ENCODE measurements around the gene ATP5ME.
"Not testable (repeated sequence)": the region's sequence is repeated elsewhere in the genome, so short reads cannot be mapped to it uniquely, and the experiment has no call there.

The ATP5ME gene

DNA sequence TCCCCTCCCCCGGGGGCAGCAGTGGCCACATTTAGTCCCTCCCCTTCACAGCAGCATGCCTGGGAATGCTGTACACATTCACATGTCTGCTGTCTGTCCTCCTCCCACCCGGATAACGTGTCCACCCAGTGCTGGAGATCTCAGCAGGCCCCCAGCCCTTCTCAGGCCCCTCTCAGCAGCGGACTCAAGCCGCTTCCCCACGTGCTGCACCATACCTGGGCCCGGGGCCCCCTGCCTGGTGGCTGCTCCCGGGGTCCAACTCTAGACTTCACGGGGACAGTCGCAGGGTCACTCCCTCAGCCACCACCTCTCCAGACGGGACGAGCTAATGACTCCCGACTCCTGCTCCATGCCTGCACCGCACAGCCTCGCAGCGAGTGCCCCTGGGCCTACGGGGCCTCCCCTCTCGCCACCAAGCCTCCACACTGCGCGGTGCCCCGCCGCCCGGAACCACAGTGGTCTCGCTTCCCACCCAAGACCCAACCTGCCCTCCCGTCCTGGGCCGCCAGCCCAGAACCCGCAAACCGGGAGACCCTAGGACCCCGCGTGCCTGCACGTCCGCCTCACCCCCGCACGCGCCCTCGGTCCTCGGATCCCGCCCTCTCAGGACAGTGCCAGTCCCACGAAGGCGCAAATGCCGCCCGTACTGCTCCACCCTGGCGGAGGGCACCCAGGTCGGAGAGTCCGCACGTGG lies 30.3 kb upstream of the ATP5ME start:
- DNase-seq = no peak

DNA sequence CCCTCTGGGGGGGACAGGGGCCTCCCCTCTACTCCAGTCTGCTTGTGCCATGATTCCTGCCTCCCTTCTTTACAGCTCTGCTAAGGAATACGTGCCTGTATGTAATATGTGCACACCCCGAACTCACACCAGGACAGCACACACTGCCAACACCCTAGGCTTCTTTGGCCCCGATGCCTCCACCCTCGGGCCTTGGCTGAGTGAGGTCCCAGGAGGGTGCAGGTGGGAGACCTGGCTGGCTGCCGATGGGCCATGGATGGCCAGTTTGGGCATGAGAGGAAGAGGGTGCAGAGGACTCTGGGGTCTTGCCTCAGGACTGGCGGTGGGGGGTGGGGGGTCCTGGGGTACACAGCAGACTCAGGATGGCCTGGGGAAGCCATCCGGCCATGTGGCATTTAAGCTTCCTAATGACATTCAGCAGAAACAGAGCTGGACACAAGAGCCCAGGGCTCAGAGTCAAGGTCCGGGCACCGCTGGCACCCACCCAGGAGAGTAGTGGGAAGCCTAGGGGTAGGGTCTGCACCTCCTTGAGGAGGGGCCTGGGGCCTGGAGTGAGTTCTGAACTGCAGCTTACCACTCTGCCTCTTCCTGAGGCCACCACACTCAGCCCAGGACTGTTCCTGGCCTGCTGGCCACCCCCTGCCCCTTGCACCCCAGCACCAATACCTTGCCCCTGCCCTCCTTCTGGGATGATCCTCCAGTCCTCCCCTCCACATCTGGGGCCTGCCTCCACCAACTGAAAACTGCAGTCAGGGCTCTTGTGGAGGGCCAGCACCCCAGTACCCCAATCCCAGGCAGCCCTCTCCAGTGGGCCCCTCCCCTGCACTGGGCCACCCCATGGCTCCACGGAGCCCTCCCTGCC lies 29.5 kb upstream of the ATP5ME start:
- no peak for DNase-seq

DNA sequence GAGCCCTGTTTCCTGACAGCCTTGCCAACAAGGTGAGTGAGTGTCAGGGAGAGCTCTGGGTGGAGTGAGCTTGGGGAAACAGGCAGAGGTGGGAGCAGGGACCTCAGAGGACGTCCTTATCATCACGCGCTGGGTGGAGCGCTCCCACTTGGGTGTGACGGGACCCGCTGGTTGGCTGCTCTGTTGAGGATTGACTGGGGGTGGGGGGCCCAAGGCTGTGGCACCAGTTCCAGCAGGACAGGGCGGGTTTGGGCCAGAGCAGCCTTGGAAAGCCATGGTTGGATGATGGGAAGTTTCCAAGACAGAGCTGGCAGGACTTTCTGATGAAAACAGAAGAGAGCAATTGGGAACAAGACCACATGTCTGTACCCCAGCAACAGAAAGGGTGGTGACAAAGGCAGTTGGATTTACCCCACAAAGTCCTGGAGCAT lies 28.6 kb upstream of the ATP5ME start:
- DNase-seq = no peak

DNA sequence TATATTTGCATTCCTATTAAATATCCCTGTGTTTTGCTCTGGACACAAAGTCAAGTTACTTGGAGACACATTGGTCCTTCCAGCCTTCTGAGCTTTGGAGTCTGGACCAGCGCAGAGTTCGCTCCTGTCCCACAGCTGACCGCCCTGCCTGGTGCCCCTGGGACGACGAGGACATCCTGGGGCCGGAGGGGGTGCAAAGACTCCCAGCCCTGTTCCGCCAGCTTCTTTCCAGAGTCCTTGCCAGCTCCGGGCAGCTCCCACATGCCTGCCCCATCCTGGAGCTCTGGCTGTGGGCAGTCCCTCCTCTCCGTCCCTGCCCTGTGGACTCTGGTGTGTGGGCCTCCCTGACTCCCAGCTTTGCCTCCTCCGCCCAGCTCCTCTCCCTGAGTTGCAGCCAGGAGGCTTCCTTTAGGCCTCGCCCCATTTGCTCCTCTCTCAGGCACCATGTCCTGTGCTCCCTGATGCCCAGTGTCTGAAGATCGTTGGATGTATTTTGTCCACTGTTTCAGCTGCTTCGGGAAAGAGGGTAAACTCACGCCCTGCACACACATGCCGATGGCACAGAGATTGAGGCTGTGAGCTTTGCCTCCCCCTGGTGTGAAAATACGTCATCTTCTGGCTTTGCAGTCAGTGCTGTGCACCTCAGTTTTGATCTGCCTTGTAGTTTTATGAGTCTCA lies 26.6 kb upstream of the ATP5ME start:
- no peak for DNase-seq

DNA sequence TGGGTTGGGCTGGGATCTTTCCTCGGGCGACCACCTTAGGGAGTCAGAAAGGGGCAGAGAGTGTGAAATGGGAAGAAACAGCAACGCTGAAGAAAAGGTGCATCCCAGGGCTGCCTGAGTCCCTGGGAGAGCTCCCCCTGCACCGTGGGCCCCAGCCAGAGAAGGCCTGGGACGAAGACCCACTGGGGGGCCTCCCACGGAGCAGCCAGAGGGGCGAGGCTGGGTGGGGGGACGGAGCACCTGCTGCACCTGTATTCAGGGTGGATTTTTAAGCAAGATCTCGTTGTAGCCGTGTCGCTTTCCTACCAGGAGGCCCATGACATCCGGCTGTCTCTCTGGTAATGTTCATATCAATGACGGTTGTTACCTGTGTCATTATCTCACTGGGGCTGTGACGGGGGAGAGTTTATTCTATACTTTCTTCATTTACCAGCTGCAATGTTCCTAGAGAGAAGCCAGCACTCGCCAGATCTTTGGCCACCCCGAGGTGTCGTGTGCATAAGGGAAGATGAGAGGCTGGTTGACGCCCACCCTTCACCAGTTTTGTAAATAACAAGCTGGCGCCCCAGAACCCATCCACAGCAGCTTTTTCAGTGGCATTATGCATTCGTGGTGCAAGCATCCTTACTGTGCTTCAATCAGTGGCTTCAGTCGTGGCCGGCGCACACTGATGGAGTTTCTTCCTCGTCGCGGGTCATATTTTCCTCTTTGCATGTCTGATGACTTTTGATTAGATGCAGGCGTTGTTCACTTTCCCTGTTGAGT lies 25.9 kb upstream of the ATP5ME start:
- DNase-seq = no peak

DNA sequence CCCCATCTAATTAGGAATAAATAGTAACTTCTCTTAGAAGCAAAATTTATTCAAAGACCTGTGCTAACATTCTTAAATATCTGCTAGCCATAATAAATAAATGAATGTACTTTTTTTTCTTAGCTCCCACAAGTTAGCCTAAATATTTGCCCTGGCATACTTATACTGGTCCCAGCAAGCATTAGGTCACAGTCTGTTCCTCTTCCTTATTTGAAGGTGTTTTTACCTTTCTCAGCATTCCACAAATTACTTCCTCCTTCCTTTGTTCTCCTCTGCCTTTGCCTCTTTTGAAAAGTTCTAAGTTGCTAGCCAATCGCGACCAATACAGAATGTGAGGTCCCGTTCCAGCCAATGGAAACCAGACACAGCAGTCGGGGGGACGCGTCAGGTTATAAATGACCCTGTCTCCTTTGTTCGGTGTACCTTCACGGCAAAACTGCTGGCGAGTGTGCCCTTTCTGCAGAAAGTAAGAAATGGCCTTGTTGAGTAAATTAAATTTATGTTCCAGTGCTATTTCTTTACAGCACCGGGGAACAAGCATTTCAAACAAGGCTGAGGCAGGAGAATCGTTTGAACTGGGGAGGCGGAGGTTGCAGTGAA lies 20.4 kb upstream of the ATP5ME start:
- DNase-seq = not testable (repeated sequence)

DNA sequence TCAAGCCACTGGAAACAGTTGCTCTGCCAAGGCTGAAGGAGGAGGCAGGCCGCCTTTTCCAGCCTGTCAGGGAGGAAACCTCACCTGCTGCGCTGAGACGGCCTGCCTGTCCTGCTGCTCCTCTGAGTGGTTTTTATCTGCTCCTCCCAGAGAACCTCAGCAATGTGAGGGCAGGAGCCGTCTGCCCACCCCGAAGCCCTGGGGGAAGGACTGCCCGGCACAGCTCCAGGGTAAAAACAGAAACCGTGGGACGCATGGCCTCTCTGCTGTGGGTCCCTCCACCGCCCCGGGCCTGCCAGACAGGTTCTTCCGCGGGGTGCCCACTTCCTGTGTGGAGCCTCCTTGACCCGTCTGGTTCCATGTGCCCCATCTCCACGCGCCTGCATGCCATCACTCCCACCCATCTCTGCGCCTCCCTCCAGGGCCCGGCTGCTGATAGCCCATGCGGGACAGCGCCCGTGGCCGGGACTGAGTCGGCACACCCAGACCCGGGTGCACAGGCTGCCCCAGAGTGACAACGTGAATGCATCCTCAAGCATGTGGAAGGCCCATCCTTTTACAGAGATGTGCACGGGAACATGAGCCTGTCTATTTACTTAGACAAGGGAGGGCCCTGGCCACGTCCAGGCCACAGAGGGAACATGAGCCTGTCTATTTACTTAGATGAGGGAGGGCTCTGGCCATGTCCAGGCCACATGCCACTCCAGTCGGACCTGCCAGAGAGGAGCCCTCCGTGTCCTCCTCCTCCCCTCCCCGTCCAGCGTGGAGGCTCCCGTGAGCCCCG lies 18.9 kb upstream of the ATP5ME start:
- no peak for DNase-seq

DNA sequence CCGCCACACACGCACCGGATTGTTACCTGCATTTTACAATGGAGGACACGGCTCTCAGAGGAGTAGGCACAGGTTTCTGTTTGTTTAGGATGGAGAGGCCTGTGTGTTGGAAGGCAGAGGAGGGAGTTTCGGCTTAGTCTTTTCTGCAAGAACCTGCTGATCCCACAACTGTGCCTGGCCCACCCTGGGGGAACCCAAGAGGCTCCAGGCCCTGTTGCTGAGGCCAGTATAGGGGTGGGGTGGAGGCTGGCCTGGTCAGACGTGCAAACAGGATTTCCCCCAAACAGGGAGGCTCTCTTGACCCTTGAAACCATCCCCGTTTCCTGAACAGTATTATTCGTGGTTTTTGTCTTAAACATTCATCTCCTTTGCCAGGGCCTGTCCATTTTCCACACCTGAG lies 15.6 kb upstream of the ATP5ME start:
- no peak for DNase-seq

DNA sequence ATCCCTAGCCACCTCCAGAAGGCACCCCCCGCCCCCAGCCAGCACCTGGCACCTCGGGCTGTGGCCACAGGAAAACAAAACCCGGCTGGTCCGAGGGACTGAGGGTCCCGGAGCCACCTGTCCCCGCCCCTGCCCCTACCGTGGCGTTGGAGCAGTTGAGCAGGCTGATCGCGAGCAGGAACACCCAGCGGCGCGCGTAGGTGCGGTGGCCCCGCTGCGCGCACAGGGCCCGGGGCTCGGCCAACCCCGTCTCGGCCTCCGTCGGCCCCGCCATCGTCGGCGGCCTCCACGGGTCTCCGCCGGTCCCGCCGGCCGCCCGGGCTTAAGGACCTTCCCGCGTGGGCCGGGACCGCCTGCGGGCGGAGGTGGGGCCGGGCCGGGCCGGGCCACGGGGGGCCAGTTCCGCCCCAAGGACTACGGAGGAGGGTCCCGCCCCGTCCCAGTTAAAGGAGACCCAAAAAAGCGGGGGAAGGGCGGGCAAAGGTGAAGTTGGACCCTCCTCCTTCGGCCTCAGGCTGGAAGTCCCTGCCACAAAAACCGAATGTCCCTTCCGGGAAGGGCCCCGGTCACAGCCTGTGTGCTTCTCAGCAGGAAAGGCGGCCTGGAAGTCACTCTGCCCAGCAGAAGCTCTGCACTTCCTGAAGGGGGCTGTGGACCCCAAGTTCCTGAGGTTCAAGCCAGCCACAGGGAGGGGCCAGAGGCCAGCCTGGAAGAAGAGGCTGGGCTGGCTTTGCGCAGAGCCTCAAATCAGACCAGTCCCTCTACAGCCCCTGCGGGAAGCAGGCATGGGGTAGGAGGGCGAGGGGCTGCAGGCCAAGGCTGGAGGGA lies 15.0 kb upstream of the ATP5ME start, which contains the start of gene SLC49A3:
TSS of gene SLC49A3 (minus strand) at position 298 of the 828 bp plus-strand sequence. CDS start at position 274, 24 bp downstream.
- DNase-seq = no peak

DNA sequence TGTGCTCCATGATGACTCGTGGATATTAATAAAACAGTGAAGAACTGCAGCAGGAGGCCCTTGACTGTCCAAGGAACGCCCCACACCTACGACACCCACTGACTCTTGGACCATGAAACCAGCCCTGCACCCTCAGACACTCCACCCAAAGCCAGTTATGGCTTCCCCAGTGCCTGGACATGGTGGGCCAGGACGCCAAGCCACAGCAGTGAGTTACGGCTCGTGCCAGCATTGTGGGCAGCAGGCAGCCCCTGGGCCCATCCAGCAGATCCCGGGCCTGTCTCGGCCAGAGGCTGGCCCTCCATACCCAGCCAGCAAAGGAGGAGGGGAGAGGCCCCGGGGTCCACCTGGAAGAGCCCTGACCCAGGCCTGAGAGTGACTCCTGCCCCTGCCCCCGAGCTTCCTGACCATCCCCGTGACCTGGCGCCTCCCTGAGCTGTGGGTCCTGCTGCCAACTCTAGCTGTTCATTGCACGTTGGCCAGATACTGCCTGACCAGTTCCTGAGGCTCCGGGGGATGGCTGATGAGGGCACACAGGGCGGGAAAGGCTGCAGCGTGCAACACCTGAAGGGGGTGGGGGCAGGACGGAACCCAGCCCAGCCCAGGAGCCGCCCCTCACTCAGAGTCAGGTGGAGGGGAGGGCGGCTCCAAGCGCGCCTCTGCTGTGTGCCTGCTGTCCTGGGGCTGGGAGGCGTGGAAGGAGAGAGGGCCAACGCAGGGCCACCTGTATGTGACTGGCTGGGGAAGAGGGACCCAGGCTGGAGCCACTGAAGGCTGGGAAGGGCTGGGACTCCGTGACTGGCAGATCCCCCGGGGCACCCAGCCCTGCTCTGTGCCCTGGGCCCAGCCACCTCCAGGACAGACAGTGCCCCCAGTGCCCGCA lies 14.1 kb upstream of the ATP5ME start:
- DNase-seq = no peak

DNA sequence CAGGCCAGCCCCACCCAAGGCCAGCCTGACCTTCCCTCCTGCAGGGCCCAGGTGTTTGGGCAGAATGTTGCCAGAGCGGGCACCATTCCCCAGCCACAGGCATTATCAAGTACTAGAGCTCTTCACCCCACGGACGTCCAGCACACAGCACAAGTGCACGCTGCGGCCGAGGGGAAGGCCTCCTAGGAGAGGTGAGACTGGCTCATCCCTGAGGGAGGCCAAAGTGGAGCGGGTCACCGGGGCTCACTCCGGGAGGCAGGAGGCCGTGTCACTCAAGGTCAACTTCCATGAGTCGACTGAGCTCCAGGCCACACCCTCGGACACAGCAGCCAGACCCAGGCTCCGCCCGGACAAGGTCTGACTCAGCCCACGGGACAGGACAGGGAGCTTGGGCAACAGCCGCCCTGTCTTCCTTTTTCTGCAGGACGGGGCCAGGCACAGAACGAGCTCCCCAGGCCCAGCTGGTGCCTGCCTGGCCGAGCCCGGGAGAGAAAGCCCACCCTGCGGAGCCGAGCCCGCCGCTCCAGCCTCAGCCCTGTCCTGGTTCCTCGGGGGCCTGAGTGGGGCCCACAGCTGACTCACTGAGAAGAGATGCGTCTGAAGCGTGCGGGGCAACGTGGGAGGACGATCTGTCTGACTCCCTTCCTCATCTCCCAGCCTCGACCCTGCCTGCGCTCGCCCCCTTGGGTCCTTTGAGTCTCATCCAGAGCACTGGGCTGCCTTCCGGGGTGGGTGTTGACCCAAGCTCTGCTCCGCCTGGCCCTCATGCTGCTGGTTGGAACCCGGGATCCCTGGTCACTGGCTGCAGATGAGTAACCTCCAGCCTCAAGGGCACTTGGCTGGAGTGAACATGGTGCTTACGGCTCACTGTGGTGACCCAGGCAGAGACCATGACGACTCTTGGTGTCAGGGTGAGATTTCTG lies 13.2 kb upstream of the ATP5ME start:
- DNase-seq = no peak

DNA sequence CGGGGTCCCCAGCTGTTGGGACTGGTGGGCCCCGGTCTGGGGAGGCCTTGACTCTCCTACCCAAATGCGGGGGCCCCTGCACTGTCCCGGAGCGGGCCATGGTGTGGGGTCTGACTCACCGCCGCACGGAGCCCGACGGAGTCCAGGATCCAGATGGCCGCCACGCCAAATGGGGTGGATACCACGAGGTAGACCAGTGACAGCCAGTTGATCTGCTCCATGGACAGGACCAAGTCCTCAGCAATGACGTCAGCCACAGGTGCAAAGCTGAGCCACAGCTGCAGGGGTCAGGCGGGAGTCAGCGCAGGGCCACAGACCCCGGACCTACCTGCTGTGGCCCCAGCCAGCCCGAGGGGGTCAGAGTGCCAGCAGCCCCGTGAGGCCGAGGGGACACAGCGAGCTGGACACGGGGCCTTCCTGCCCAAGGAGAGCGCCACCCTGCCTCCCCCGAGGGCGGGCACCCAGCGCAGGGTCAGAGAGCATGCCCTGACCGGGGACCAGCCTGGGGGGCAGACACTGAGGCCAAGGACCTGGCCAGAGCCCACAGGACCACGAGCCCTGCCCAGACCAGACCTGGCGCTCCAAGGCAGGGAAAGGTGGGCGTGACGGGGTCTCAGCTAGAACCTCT lies 12.5 kb upstream of the ATP5ME start:
- no peak for DNase-seq

DNA sequence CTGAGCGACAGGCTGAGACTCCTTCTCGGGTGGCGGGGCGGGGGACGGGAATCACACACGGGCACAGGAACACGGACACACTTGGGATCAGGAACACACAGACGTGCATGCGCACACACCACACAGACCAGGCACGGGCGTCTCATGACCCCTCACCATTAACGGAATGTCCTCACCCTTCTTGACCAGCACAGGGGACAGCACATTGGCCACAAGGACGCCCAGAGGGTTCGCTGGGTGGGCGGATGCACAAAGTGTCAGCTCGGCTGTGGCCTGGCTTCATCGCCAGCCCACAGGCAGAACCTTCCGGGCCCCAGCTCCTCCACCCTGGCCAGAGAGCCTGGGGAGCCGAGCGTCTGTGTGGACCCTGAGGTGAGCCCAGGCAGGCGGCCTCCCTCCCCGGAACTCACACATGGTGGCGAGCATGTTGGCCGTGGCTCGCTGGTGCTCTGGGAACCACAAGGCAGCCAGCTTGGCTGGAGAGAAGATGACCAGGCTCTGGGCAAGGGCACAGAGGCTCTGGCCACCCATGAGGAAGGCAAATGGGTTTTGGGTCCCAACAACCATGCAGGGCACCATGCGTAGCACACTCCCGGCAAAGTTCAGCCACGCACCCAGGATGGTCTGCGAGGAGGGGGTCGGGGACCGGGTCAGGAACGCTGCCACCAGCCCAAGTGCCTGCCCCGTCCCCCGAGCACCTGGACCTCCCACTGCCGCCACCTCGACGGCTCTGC lies 11.8 kb upstream of the ATP5ME start:
- DNase-seq = no peak

DNA sequence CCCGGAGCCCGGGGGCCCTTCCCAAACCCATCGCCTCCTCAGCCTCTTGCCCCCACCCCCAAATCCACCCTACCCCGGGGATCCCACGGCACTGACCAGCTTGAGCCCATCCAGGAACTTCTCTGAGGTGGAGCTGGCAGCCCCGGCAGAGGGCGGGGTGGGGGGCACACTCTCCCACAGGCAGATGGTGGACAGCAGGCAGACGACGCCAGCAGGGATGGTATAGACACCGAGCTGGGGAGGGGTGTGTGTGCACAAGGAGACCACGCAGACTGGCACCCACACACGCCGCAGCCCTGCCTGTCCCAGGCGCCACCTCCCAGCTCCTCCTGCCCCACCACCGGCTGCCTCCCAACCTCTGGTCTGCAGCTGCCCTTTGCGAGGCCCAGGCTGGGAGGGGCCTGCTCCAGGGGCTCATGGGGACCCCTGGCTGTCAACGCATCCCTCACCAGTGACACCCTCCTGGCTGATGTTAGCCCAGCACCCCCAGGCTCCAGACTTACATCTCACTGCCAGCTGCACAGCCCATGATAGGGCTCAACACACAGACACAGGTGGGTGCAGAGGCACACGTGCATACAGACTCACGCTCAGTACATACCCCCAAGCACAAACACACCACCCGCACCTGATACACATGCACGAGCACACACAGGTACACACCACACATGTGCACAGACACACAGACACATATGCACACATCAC lies 10.7 kb upstream of the ATP5ME start:
- no peak for DNase-seq

DNA sequence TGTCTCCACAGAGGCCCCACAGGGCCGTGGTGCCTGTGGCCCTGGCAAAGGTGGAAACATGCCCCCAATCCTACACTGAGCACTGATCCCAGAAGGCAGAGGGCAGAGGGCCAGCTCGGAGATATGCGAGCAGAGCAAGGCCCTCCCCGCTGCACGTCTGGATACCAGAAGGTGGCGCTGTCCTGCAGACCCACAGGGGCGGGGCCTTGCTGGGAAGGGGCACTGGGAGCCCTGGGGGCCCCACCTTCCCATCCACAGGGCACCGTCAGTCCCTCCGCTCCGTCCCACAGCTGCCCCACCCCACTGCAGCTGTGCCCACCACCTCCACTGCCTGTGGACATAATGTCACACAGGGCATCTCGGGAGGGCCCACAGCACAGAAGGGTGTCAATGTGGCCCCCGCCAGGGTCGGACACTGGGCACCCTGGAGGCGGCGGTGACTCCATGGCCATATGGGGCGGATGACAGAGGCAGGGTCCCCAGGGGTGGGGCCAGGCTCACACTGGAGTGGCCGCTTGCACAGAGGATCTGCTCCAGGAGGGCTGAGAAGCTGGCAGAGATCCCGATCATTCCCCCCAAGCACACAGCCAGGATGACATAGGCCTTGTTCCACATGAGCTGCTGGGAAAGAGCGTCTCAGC lies 10.0 kb upstream of the ATP5ME start:
- no peak for DNase-seq
